Right ventricle myocardium superior (tissue), 1 donor: ENCODE measurements around the gene SPSB1. TPM values are rescaled to one million over a fixed set of nuclear protein-coding genes. Genes with fewer than 3 reads are reported as not detected.
"Not testable (repeated sequence)": the region's sequence is repeated elsewhere in the genome, so short reads cannot be mapped to it uniquely, and the experiment has no call there.

Experiments
- ATAC-seq: fragments of 200-7000 bp; cut with Tn5 transposase; one replicate; pipeline ENCODE4 v1.9.1; 2020; ENCODE audit warnings: mild to moderate bottlenecking; ENCODE audit not compliant: poor library complexity
- DNase-seq: peaks from one replicate; pipeline ENCODE4 v3.0.0-alpha.2; 2020
- intact Hi-C: fragments of 100-400 bp; cut with DNase I; formaldehyde crosslinking; loops from one replicate; pipeline ENCODE4 v1.11.2; 2022
- total RNA-seq: library from RNA; stranded (reverse); fragmentation: NEBNext Ultra II Directional; extraction: Animal tissue kit (Norgen Biotek cat#: 25700); gene quantifications from one replicate; pipeline ENCODE4 v1.2.1, GENCODE V29; 2021
- donor health status: DM: no; HTN: yes; CAD: no; lungs with severe emphysema.

The SPSB1 gene
- total RNA-seq, 1 donor from 2014 or later = 13.0 TPM

GRCh38 chr1:9294405-9294773 is 1.7 kb downstream of the SPSB1 start:
- DNase-seq = no peak
- intact Hi-C loops = no loop called here
- no peak for ATAC-seq

DNA sequence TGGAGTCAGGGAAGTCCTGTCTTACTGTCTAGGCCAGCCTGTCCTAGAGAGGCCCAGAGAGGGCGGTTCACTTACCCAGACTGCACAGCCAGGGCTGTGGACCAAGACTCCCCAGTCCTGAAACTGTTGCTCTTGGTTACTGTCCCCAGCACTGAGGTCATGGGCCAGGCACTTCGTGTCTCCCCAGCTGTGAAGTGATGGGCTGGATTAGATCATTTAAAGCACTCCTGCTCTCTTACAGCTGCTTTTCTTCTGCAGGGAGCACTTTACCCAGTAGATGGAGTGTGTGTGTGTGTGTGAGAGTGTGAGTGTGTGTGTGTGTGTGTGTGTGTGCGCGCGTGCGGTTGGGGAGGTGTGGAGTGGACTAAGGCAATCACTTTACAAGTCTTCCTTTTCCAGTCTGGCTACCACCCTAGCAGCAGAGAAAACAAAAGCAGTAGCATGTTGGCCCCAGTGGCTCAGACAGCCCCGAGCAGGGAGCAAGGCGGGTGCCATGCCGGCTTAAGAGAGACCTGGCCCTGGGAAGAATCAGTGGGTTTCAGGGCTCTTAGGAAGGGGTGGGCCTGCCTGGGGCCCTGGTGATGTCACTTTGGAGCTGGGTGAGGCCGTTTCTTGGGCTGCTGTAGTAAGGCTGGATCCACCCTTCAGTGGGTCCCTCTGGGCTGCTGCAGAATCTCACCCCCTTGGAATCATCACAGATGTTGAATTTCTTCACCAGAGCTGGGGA is 2.4 kb downstream of the SPSB1 start:
- peak; percentile 16 for ATAC-seq
- DNase-seq = peak; percentile 64
- intact Hi-C loops = no loop called here

- intact Hi-C loops = no loop called here
- DNase-seq = no peak
- ATAC-seq = no peak
Observed at GRCh38 chr1:9295884-9296283, 3.2 kb downstream of the SPSB1 start.

DNA sequence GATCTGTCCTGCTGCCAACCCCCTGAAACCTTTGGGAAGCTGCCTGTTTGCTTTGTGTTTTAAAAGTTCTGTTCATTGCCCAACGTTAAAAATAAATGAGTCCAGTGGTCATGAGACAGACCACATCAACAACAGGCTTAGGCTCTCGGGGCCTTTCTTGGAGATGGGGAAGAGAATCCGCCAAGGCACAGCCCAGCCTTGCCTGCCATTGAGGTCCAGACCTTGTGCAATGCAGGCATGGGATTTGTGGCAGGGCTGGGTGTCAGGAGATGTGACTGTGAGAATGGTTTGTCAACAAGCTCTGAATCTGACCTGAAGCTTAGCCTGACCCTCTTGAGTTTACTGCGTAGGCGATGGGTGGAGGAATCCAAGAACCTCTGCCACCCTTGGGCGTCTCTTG is 4.2 kb downstream of the SPSB1 start:
- intact Hi-C loops = no loop called here
- DNase-seq = no peak
- no peak for ATAC-seq

GRCh38 chr1:9297831-9298230 is 5.1 kb downstream of the SPSB1 start:
- intact Hi-C loops = no loop called here
- ATAC-seq (no peak), DNase-seq (no peak)

DNA sequence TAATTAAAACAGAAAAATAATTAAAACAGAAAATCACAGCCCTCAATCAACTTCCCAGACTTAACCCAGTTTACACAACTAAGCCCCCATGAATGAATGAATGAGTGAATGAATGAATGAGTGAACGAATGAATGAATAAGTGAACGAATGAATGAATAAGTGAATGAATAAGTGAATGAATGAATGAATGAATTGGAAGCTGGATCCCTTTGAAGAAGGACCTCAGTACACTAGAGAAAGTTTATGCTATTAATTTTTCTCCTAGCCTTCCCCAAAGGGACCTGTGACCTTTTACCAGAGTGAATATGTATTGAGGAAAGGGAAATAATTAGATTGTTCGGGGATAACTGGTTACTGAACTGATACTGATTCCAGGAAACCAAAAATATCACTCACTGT is 5.6 kb downstream of the SPSB1 start:
- DNase-seq (no peak), ATAC-seq (no peak)
- intact Hi-C loops = no loop called here

DNA sequence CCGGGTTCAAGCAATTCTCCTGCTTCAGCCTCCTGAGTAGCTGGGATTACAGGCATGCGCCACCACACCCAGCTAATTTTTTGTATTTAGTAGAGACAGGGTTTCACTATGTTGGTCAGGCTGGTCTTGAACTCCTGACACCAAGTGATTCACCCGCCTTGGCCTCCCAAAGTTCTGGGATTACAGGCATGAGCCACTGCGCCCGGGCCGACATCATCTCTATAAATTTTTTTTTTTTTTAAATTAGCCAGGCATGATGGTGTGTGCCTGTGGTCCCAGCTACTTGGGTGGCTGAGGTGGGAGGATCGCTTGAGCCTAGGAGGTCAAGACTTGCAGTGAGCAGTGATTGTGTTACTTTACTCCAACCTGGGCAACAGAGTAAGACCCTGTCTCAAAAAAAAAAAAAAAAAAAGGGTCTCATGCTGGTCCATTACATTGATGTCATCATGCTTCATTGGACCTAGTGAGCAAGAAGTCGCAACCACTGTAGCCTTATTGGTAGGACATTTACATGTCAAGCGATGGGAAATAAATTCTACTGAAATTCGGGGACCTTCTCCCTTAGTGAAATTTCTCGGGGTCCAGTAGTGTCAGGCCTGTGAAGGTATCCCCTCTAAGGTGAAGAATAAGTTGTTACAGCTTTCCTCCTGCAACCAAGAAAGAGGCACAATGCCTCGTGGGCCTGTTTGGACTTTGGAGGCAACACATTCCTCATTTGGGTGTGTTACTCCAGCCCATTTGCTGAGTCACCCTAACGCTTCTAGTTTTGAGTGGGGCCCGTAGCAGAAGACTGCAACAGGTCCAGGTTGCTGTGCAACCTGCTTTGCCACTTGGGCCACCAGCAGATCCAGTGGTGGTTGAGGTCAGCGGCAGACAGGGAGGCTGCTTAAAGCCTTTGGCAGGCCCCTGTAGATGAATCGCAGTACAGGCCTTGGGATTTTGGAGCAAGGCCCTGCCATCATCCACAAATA is 7.2 kb downstream of the SPSB1 start:
- intact Hi-C loops = loop anchor here (10.0 kb wide), 1 partner anchor 65 kb away; no protein-coding TSS in a partner anchor
- ATAC-seq, DNase-seq: not testable (repeated sequence)

DNA sequence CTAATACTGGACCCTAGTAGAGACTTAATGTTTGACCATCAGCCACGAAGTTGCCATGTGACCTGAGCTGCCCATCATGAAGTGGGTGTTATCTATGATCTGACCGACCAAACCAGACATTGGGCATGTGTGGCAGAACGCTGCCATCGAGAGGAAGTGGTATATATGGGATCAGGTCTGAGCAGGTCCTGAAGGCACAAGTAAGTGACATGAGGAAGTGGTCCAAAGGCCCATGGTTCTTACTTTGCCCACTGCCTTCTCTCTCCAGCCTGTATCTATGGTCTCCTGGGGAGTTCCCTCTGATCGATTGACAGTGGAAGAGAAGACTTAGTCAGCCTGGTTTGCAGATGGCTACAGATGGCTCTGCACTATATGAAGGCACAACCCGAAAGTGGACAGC is 7.9 kb downstream of the SPSB1 start:
- DNase-seq (no peak), ATAC-seq (no peak)
- intact Hi-C loops = loop anchor here (10.0 kb wide), 1 partner anchor 64 kb away; no protein-coding TSS in a partner anchor

GRCh38 chr1:9302745-9303524 is 10.2 kb downstream of the SPSB1 start:
- no peak for DNase-seq
- intact Hi-C loops = loop anchor here (10.0 kb wide), 1 partner anchor 62 kb away; no protein-coding TSS in a partner anchor
- ATAC-seq = peak; percentile 50

DNA sequence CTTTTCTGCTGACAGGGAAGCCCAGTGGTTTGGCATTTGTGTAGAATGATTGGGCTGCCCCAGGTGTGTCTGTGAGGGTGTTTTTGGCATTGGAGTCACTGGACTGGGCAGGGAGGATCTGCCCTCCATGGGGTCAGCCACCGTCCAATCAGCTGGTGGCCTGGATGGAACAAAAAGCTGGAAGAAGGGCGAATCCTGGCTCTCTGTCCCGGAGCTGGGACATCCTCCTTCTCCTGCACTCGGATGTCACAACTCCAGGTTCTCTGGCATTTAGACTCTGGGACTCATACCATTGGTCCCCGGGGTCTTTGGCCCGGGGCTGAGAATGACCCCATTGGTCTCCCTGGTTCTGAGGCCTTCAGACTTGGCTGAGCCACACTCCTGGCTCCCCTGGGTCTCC is 11.2 kb downstream of the SPSB1 start:
- ATAC-seq (no peak), DNase-seq (no peak)
- intact Hi-C loops = loop anchor here (10.0 kb wide), 1 partner anchor 61 kb away; no protein-coding TSS in a partner anchor

GRCh38 chr1:9305216-9305615 is 12.5 kb downstream of the SPSB1 start:
- DNase-seq = no peak
- intact Hi-C loops = loop anchor here (10.0 kb wide), 1 partner anchor 60 kb away; no protein-coding TSS in a partner anchor
- no peak for ATAC-seq

GRCh38 chr1:9306006-9306405 is 13.3 kb downstream of the SPSB1 start:
- DNase-seq (no peak), ATAC-seq (no peak)
- intact Hi-C loops = loop anchor here (10.0 kb wide), 1 partner anchor 59 kb away; no protein-coding TSS in a partner anchor

- intact Hi-C loops = loop anchor here (10.0 kb wide), 1 partner anchor 57 kb away; no protein-coding TSS in a partner anchor
Observed at GRCh38 chr1:9307303-9307702, 14.6 kb downstream of the SPSB1 start.

DNA sequence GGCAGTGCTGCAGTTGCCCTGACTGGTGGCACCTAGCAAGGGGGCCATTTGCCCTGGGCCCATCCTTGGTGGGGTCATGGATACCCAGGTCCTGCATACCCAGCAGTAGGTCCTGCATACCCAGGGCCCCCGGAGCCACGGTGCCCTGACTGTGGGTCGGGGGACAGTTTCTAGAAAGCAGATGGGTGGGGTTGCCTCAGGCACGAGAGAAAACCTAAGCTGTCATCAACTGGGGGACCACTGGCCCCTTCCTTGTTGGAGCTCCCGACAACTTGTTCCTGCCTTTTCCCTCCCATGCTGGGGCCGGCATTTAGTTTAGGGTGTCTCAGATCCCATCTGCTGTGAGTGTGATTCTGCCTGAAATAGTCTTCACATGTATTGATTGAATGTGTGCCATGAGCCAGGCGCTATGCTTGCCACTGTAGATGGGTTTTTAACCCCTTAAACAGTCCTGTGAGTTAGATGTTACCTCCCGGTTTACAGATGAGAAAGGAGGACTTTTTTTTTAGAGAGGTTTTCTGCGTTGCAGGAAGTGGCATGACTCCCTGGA is 15.6 kb downstream of the SPSB1 start:
- intact Hi-C loops = loop anchor here (10.0 kb wide), 1 partner anchor 56 kb away; no protein-coding TSS in a partner anchor
- DNase-seq (no peak), ATAC-seq (no peak)

More at GRCh38 chr1:9307303-9307702, 14.6 kb downstream of the SPSB1 start:
- no peak for DNase-seq
- no peak for ATAC-seq

DNA sequence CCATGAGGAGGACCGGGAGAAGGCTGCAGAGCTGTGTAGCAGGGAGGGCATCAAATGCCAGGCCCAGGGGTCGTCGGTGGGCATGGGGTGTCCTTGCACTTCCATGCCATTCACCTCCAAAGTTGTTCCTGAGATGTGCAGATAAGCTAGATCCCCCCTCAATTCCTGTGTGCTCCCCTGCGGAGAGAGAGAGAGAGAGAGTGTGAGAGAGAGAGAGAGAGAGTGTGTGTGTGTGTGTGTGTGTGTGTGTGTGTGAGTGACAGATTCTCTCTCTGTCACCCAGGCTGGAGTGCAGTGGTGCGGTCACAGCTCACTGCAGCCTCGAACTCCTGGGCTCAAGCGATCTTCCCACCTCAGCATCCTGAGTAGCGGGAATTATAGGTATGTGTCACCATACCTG is 16.4 kb downstream of the SPSB1 start:
- intact Hi-C loops = loop anchor here (10.0 kb wide), 1 partner anchor 56 kb away; no protein-coding TSS in a partner anchor
- ATAC-seq (no peak), DNase-seq (no peak)

DNA sequence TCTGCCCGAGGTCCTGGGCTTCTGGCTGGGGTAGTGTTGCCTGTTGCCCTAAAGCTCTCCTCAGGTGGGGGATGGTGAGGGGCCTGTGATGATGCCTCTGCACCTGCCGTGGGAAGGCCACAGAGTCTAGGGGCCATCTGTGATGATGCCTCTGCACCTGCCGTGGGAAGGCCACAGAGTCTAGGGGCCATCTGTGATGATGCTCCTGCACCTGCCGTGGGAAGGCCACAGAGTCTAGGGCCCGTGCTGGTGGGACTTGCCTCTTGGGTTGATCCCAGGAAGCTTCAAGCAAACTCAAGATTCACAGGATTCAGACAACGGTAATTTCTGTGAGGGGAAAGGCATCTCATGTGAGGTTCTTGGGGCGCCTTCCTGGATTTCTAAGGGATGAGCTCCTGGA is 17.3 kb downstream of the SPSB1 start:
- DNase-seq = no peak
- no peak for ATAC-seq
- intact Hi-C loops = loop anchor here (10.0 kb wide), 1 partner anchor 55 kb away; no protein-coding TSS in a partner anchor

DNA sequence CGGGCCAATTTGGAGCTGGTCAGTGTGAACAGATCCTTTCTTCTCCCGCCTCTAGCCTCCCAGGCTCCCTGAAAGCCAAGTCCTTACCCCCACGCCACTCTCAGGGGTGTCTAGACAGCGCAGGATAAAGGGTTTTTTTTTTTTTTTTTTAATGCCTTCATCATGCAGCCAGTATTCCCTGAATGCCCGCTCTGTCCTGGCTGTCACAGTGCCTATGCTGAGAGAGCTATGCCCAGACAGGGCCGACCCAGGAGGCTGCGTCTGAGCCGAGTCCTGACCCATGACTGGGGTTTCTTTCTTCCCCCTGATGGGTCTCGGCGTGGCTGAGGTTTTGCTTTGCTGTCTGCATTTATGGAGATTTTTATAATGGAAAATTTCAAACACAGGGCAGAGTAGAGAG is 18.3 kb downstream of the SPSB1 start:
- ATAC-seq (no peak), DNase-seq (no peak)
- intact Hi-C loops = no loop called here

- ATAC-seq = no peak
- intact Hi-C loops = no loop called here
- DNase-seq = no peak
Observed at GRCh38 chr1:9311479-9311878, 18.8 kb downstream of the SPSB1 start.
